ENCODE measurements around the gene GFRAL.
"Not testable (repeated sequence)": the region's sequence is repeated elsewhere in the genome, so short reads cannot be mapped to it uniquely, and the experiment has no call there.

Gene GFRAL, protein sequence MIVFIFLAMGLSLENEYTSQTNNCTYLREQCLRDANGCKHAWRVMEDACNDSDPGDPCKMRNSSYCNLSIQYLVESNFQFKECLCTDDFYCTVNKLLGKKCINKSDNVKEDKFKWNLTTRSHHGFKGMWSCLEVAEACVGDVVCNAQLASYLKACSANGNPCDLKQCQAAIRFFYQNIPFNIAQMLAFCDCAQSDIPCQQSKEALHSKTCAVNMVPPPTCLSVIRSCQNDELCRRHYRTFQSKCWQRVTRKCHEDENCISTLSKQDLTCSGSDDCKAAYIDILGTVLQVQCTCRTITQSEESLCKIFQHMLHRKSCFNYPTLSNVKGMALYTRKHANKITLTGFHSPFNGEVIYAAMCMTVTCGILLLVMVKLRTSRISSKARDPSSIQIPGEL

DNA sequence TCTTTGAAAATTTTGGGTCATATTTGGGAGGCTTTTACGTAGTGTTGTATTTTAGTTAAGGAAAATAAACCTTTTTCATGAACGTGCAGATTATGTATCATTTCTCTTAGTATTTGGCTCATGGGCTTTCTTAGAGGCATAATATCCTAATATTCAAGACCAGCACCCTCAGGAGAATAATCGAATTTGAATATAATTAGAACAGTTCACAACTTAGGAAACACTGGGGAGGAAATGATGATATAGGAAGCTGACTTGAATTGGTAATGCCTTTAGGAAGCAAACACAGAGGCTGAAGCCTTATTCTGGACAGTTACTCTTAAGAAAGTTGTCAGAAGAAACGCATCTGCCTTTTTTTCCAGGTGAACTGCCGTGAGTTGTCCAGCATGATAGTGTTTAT is at the start of gene GFRAL:
GFRAL (plus strand) TSS at position 301 of the 400 bp plus-strand sequence; CDS start at position 387, 86 bp downstream.
- no peak for DNase-seq

DNA sequence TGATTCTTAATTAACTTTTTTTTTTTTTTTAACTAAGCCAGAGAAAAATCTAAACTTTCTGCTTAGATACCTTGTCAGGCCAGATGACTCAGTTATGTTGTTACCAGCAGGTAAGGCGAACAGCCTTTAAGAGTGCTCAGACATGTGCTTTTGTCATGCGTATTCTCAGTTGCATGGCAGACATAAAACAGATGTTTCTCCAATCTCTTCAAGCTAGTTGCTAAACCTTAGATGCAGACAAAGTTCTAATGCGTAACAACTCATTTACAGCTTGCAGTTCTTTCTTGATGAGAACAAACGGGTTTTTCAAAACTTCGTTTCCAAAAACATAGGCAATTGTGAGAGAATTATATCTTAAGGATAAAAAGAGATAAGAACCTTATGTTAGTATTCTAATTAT is 49.6 kb upstream of the GFRAL start:
- no peak for DNase-seq

DNA sequence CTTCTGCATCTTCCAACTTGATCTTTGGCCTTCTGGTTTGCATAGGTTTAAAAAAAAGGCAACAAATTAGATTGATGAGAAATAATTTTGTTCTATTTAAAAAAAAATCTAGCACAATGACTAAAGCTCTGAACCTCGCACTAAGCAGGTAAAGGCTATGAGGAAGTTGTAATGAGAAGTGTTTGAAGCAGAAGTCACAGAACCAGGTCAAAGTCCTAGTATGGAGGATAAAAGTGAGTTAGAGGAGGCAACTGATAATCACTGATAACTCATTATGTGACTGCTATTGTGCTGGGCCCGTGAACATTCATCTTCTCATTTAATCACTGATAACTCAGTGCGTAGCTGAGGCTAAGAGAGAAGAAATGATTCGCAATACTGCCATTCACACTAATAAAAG is 46.1 kb upstream of the GFRAL start:
- DNase-seq: no peak

DNA sequence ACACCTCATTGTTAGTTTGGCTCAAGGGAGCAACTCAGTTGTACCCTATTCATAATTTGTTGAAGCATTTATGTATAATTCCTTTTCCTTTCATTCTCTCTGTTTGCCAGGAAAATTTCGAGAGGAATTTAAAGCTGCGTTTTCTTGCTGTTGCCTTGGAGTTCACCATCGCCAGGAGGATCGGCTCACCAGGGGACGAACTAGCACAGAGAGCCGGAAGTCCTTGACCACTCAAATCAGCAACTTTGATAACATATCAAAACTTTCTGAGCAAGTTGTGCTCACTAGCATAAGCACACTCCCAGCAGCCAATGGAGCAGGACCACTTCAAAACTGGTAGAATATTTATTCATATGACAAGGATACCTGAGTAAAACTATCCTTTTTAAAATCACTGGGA is 45.2 kb upstream of the GFRAL start:
- no peak for DNase-seq

DNA sequence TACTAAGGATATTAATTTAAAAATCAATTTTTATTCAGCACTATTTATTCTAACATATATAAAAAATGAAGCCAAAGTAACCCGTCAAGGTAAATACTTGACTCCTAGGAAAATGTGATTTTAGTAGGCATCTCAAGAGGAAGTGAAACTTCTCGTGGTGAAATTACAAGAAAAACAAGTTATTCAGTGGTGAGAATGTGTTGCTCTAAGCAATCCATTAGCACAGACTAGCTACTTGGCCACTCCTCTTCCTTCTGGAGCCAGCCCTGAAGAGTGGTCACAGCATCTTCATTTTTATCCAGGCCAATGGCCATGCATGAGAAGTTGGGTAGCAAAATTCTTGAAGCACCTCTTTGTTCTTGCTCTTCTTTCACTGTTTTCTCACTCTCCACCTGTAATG is 40.4 kb upstream of the GFRAL start:
- no peak for DNase-seq

DNA sequence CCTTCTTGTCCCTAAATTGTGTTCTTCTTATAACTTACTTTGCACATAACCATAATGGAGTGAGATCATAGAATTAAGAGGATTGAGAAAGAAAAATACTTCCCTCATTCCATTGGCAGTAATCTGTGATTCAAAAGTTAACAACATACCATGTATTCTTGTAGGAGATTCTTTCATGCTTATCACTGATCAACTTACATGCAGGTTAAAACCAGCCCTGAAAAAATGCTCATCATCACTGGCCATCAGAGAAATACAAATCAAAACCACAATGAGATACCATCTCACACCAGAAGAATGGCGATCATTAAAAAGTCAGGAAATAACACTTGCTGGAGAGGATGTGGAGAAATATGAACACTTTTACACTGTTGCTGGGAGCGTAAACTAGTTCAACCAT is 36.5 kb upstream of the GFRAL start:
- DNase-seq: no peak

DNA sequence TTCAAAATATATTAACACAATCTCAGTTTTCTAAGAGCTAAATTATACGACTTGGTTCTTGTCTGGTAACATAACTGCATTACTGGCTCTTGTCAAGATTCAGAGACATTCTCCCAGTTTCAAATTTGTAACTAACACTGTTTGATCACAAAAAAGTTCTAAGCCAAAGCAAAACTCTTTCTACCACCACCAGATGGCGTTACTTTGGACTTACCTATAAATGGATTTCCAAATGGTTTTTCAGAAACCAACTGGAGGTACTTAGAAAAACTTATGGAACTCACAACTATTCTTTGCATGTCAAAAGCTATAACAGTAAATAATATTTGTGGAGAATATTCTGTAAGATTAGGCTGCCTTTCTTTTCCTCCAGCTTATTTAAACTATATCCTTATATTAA is 34.2 kb upstream of the GFRAL start:
- no peak for DNase-seq

DNA sequence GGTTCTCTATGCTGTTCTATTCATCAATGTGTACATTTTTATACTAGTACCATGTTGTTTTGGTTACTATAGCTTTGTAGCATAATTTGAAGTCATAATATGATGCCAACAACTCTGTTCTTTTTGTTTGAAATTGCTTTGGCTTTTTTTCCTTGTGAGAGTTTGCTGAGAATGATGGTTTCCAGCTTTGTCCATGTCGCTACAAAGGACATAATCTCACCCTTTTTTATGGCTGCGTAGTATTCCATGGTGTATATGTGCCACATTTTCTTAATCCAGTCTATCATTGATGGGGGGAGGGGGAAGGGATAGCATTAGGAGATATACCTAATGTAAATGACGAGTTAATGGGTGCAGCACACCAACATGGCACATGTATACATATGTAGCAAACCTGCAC is 30.1 kb upstream of the GFRAL start:
- DNase-seq: not testable (repeated sequence)

DNA sequence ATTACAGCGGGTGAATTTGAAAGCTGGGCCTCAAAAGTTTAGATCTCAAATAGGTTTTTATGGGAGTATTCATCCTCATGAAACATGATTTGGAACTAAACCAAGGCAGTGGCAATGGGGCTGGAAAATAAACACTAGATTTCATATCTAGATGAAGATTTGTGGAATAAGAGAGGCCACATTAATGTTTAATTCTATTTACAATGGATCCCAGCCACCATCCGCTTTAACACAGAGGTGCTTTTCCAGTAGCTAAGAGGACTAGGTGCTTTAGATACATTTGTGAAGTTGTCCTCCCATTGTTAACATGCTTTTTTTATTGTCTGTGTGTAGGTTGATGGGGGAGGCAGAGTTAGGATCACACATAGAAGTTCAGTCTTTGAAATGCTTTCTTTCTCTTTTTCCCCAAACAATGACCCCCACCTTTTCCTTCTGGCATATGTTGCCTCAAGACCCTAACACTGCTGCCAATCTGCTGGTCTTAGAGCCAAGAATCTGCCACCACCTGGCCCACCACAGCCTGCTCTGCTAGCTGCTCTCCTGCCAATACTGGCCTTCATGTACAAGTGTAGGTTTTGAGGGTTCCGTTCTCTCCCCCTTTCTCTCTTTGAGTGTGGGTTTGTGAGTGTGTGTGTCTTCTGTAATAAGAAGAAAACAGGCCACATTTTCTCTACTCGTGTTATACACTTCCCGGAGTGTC is 27.8 kb upstream of the GFRAL start:
- DNase-seq: no peak

DNA sequence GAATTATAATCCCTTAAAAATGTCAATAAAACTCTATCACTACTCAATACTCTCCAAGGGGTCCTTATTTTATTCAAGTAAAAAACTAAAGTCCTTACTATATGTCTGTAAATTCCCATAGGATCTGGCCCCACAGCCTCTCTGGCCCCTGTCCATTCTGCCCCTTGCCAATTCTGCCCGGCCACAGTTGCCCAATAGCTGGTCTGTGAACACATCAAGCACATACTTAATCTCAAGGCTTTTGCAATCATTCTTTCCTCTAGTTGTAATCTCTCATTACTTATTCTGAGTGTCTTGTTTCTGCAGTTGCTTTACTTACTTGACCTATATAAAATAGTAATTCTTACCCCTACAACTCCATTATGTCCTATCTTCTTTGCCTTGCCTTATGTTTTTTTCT is 22.5 kb upstream of the GFRAL start:
- DNase-seq: no peak

DNA sequence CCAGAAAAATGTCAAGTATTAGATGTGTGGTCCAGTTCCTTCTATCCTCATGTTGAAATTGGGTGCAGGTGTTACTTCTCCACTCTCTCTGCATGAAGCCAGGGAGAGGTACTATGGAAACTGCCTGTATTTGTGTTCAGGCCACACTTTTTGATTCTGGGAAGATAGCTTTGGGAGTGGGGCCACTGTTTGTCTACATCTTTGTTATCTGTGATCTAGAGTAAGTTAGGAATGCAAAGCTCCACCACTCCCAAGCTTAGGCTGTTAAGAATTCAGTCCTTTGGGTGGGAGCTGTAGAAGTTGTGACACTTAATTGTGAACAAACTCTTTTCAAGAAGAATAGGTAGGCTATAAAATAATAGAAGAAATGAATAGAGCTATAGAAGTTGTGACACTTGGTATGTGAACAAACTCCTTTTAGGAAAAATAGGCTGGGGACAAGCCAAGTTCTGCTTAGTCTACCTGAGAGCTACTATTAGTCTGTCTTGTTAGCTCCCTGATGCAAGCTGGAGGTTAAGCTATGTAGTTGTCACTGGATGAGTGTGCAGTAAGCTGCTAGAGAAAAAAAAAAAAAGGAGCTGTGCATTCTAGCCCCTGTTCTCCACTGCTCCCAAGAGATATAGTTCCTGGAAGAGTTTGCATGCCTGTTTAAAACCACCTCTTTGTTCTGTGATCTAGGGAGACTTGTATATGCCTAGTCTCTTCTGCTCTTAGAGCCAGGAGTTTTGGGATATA is 7.1 kb upstream of the GFRAL start:
- no peak for DNase-seq

DNA sequence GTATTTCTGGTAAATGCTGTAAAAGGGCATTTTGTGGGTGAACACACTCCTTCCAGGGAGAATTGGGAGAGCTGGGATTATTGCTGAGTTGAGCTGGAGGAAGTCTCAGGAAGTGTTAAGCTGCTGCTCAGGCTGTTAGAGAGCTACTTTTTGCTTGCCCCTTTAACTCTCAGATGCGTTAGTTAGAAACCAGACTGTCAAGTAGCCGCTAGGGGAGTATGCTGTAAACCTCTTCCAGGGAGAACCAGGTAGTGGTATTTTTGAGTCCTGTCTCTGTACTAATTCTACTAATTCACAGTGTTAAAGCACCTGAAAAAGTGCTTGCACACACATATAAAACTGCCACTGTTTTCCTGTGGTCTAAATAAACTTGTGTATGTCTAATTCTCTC is 6.6 kb upstream of the GFRAL start:
- DNase-seq: no peak

DNA sequence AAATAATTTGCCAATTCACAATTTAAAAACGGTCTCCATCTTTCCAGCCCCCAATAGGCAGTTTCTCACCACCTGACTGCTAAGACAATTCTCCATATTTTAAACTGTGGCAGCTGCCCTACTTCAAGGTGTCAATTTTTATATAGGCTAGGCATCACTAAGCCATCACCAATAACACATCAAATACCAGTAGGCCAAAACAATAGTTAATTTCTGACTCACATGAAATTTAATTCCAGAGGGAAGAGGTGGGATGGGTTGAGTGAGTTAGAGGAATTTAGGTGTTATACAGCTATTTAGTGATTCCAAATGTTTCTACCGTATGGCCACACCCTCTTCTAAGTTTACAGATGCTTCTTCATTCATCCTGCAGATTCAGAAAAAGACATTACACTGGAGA is 49.9 kb downstream of the GFRAL start:
- no peak for DNase-seq

DNA sequence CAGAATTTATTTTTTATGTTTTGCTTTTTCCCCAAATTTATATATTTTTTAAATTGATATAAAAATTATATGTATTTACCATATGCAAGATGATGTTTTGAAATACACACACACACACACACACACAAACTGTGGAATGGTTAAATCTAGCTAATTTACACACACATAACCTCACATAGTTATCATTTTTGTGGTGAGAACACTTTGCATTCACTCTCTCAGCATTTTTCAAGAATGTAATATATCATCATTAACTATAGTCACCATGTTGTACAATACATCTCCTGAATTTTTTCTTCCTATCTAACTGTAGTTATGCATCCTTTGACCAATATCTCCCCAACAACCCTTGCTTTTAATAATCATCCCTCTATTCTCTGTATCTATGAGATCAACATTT is 52.2 kb downstream of the GFRAL start:
- no peak for DNase-seq

DNA sequence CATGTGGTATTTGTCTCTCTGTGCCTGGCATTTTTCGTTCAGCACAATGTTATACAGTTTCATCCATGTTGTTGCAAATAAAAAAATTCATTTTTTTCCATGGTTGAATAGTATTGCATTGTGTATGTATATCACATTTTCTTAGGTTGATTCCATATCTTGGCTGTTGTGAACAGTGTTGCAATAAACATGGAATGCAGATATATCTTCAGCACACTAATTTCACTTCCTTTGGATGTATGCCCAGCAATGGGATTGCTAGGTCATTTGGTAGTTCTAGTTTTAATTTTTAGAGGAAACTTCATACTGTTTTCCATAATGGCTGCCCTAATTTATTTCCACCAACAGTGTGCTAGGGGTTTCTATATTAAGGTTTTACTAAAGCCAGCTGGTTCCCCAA is 52.6 kb downstream of the GFRAL start:
- no peak for DNase-seq

DNA sequence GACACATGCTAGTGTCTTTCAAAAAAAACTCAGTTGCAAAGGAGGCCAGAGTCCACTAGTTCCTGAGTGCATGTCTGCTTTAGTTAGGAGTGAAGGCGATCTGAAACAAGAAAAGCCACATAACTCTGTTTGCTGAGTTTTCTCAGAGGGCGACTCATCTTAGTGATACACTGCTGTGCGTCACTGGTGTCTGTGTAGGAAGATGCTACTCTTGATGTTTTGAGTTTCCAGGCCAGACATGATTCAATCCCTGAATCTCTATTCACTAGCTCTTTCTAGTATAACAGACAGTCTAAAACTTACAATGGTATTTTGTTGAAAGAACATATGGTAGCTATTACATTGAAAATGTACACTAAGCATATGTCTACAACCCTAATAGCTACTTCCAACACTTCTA is 60.9 kb downstream of the GFRAL start:
- DNase-seq: no peak

DNA sequence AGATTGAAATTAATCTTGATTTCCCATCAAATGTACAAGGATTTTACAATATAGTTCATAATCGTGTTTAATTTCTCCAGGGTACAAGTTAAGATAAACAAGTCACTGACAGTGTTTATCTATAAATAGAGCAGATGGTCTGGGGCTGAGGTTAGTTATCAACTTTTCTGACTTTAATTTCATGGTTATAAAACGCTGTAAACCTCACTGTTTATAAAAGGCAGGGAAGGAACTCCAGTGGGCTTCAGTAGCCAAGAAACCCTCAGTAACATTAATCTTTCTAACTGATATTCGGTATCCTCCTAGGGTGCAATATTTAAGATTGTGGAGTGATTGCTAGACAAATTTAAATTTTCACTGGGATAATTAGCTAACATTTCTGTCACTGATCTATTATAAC is 68.6 kb downstream of the GFRAL start:
- DNase-seq: no peak

DNA sequence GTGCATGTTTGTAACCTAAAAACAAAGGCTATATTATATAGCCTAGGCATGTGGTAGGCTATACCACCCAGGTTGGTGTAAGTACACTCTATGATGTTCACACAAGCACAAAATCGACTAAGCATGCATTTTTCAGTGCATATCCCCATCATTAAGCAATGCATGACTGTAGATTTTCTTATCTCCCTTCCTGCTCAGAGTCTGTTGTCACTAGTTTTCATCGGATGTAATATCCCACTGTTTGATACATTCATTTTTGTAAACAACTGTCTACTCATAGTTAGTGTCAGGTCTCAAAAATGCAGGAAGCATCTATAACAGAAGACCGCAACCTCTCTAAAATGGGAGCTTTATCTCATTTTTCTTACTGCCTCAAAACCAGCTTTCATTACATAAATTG is 70.7 kb downstream of the GFRAL start:
- DNase-seq: no peak

DNA sequence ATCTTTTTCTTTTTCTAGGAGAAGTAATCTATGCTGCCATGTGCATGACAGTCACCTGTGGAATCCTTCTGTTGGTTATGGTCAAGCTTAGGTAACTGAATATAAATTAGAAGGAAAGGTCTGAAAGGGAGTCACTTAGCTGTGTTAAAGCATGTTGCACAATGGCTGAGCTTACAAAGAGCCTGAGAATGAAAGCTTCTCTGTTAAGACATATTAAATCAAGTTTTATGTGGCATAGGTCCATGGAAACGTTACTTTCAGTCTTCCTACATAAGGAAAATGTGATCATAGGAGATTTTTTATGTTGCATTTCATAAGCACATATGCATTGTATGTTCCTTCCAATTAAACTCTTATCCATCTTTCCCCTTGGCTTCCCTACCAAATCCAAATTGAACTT is 72.1 kb downstream of the GFRAL start:
- DNase-seq: no peak

DNA sequence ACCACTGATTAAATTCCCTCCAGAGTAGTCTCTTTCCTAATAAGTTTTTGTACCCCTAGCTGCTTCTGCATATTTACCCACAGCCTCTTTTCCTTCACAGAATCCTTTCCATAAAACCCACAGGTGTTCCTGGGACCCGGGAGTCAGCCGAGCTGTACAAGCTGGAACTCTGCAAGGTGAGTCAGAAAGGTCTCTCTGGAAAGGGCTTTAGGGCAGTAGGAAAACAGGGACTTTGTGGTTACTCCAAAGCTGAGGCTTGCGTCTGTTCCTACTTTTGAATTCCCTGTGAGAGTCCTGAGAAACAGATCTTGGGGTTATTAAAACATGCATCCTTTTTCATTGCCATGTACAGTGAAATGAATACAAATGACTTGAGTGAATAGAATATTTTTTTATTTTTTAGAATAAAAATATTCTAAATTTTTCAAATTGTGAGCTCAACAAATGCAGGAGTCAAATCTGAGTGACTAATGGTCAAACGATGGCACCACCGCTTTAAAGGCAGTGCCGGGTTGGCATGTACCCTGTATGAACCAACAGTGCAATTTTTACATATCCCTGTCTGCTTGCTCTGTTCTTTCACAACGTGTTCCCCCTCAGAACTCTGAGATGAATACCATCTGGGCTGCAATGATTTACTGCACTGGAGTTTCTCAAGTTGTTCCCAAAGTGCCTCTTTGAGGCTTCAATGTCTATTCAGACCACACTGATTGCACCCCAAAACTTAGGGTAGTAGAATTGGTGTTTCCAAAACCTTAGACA is 78.4 kb downstream of the GFRAL start:
- no peak for DNase-seq

DNA sequence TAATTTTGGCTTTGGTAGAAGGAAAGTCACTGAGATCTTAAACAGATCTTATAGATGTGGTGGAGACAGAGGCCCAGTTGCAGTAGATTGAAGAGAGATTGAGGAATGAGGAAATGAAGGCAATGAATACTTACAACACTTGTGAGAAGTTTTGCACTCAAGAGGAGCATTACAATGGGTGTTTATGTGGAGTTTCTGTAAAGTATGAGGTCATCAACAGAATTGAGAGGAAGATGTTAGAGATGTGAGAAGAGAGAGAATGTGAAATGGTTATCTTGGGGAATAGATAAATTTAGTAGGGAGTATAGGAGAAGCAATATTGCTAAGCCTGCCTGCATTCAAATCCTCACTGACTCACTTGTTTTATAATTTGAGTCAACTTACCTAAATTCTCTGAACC is 83.4 kb downstream of the GFRAL start:
- DNase-seq: no peak

DNA sequence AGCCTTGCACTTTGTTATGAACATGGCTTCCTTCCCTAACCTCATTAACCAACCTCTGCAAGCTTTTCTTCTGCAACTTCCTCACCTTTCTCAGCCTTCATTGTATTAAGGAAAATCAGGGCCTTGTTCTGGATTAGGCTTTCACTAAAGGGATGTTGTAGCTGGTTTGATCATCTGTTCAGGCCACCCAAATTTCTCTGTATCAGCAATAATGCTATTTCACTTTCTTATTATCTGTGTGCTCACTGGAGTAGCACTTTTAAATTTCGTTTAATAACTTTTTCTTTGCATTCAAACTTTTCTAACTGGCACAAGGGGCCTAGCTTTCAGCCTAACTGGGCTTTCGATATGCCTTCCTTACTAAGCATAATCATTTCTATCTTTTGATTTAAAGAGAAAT is 96.7 kb downstream of the GFRAL start:
- DNase-seq: no peak

DNA sequence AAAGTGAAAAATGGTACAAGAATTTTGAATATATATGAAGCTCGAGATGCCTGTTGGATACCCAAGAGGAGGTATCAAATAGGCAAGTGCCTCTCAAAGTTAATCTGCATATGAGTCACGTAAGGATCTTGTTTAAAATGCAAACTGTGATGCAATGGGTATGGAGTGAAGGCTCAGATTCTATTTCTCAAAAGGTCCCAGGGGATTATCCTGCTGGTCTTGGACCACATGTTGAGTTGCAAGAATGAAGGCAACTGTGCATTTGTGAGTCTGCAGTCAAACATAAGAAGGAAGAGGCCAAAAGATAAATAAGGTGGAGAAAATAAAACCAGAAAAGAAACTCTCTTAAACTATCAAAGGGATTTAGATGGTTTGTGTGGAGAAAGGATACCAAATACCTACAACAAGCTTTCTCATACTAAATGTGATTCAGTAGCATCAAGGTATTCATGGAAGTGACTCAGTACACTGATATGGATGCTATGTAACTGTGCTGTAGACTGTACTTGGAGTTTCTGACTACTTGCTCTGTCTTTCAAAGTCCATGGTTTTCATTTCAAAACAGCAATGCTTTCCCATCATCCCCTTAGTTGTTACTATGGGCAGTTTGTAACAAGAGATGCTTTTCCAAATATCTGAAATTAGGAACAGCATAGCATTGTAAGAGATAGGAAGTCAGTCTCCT is 106.3 kb downstream of the GFRAL start:
- DNase-seq: no peak

Measured in suppressor macrophage treated with lipopolysaccharide for 4 hours (primary cell).